Ovary (tissue), 9 donors: ENCODE measurements around the gene SLC38A11. TPM values are rescaled to one million over a fixed set of nuclear protein-coding genes. Genes with fewer than 3 reads are reported as not detected.

Experiments used
- DNase-seq, 5 donors: peaks; one replicate each; pipeline ENCODE4 v3.0.0-alpha.2; 2019 to 2020
- H3K27ac ChIP-seq, 2 donors: fragments of 200-600 bp; one replicate each; pipeline versions ENCODE4 v1.5.1 to v1.8.0; 2019 to 2022
- H3K27me3 ChIP-seq: fragments of 200-600 bp; one replicate; pipeline ENCODE4 v1.8.0; 2022
- H3K36me3 ChIP-seq: fragments of 200-600 bp; sonication (generic); one replicate; pipeline ENCODE4 v1.5.1; 2019
- H3K4me1 ChIP-seq: one replicate; pipeline ENCODE4 v1.8.1; 2013; ENCODE audit warnings: mild to moderate bottlenecking, moderate library complexity; ENCODE audit not compliant: insufficient read depth
- H3K4me3 ChIP-seq: fragments of 200-600 bp; sonication (generic); one replicate; pipeline ENCODE4 v1.5.1; 2017
- H3K9me3 ChIP-seq, 2 donors: fragments of 200-600 bp in 1 of 2; sonication (generic) in 1 of 2; one replicate each; pipeline versions ENCODE4 v1.5.1 to v1.8.1; 2013 to 2019; ENCODE audit warnings: mild to moderate bottlenecking in 1 of 2, moderate library complexity in 1 of 2
- CTCF ChIP-seq, 3 donors: fragments of 450-650 bp in 2 of 3; fragments of 200-600 bp in 1 of 3; IDR thresholded peaks; one replicate each; pipeline versions ENCODE4 v1.5.1 to v1.8.0; 2016 to 2022; ENCODE audit warnings: antibody characterized with exemption in 3 of 3, mild to moderate bottlenecking in 1 of 3
- EP300 ChIP-seq: sonication (generic); formaldehyde crosslinking; IDR thresholded peaks from one replicate; pipeline ENCODE4 v1.6.1; 2017; ENCODE audit warnings: antibody characterized with exemption
- POLR2A ChIP-seq: fragments of 450-650 bp; IDR thresholded peaks from one replicate; pipeline ENCODE4 v1.6.1; 2017; ENCODE audit warnings: antibody characterized with exemption, mild to moderate bottlenecking, moderate library complexity
- WGBS, 3 donors: extraction: QIAGEN DNeasy Blood & Tissue Kit in 1 of 3; methylation state at CpG; one replicate each; pipeline versions ENCODE4 v1.1.5 to v1.1.7; 2013 to 2017; 5-methylcytosine and 5-hydroxymethylcytosine counted together
- intact Hi-C, 4 donors: fragments of 100-400 bp; cut with DNase I; formaldehyde crosslinking; loops; one replicate each; pipeline versions ENCODE4 v1.11.0 to v1.15.1; 2022 to 2023
- polyA plus RNA-seq, 2 donors: library from polyadenylated mRNA; stranded (reverse); fragments of 200-250 nt in 1 of 2; fragments of 350-450 nt in 1 of 2; fragmentation: Illumina TruSeq in 1 of 2; extraction: RNeasy Lipid Tissue Mini Kit (QIAGEN cat#74804) in 1 of 2; gene quantifications; one replicate each; pipeline ENCODE4 v1.2.3, GENCODE V29; 2013 to 2014
- total RNA-seq, 7 donors: library from RNA; depleted of rRNA in 2 of 7; stranded (reverse); fragments of >200 nt in 2 of 7; fragmentation: NEBNext Ultra II Directional in 3 of 7; extraction: Animal tissue kit (Norgen Biotek cat#: 25700) in 3 of 7; gene quantifications; one replicate each; pipeline versions ENCODE4 v1.1.0 to v1.2.4, GENCODE V29; 2016 to 2023
- donor health status: DM: no; HTN: no; CAD: no; lungs with moderate emphysema.
- donor health status: DM: no; HTN: no; CAD: no.
- donor health status: Bipolar disorder and iron deficiency.
- donor health status: DM: yes; HTN: yes; CAD: no.
- donor health status: DM: no; HTN: no; CAD: no.
- donor health status: DM: yes; HTN: yes; CAD: no.

SLC38A11 gene
- total and polyA plus RNA-seq, 9 donors, result 0.19 to 3.0 (median 0.96) TPM; not detected in 3

- no peaks in the 10 kb centered on the region for H3K27me3 ChIP-seq
- DNase-seq, result no peak
- TF ChIP-seq POLR2A, result no peak
- no peak for TF ChIP-seq EP300
- TF ChIP-seq CTCF (IDR thresholded peaks at IDR 0.05), result no peak
- H3K36me3 ChIP-seq, result no peaks in the 10 kb centered on the region
- 36 to 60% (median 42%) methylated on average over 3 of the region's 3 CpGs for WGBS, 3 donors
- intact Hi-C loops, result no loop called here
- no peaks in the 10 kb centered on the region for H3K4me1 ChIP-seq
- no peaks in the 10 kb centered on the region for H3K9me3 ChIP-seq
- no peak overlapping the region for H3K4me3 ChIP-seq
- no peak overlapping the region for H3K27ac ChIP-seq
Observed at GRCh38 chr2:164976301-164976700, 21.0 kb upstream of the SLC38A11 start.

GRCh38 chr2:164975891-164976290, 20.6 kb upstream of the SLC38A11 start:
- 28 to 31% (median 29%) methylated on average over 1 of the region's 1 CpG for WGBS, 3 donors
- no peak overlapping the region for H3K4me3 ChIP-seq
- TF ChIP-seq CTCF (IDR thresholded peaks at IDR 0.05) (no peak), POLR2A (no peak), EP300 (no peak)
- H3K4me1 ChIP-seq, result no peaks in the 10 kb centered on the region
- H3K36me3 ChIP-seq, result no peaks in the 10 kb centered on the region
- no peak overlapping the region for H3K27ac ChIP-seq
- no peaks in the 10 kb centered on the region for H3K9me3 ChIP-seq
- DNase-seq, result no peak
- intact Hi-C loops, result no loop called here
- H3K27me3 ChIP-seq, result no peaks in the 10 kb centered on the region

- Histone ChIP-seq H3K27ac (no peak overlapping the region), H3K27me3 (no peaks in the 10 kb centered on the region), H3K36me3 (no peaks in the 10 kb centered on the region), H3K4me3 (no peak overlapping the region), H3K4me1 (no peaks in the 10 kb centered on the region), H3K9me3 (no peaks in the 10 kb centered on the region)
- no peak for DNase-seq
- TF ChIP-seq EP300, result no peak
- no peak for TF ChIP-seq POLR2A
- no peak for TF ChIP-seq CTCF (IDR thresholded peaks at IDR 0.05)
- WGBS, 3 donors, result 61 to 71% (median 64%) methylated on average over 1 of the region's 1 CpG
- intact Hi-C loops, result no loop called here
Observed at GRCh38 chr2:164974221-164974620, 18.9 kb upstream of the SLC38A11 start.

- WGBS, 3 donors, result 62 to 71% (median 66%) methylated on average over 4 of the region's 4 CpGs
- Histone ChIP-seq H3K27ac (no peak overlapping the region), H3K9me3 (no peaks in the 10 kb centered on the region), H3K4me1 (no peaks in the 10 kb centered on the region), H3K4me3 (no peak overlapping the region), H3K36me3 (no peaks in the 10 kb centered on the region), H3K27me3 (no peaks in the 10 kb centered on the region)
- TF ChIP-seq EP300 (no peak), POLR2A (no peak)
- intact Hi-C loops, result no loop called here
- DNase-seq, result no peak
Observed at GRCh38 chr2:164972216-164972615, 16.9 kb upstream of the SLC38A11 start.

- WGBS, 3 donors, result 57 to 64% (median 60%) methylated on average over 2 of the region's 2 CpGs
- TF ChIP-seq CTCF (IDR thresholded peaks at IDR 0.05) (no peak), POLR2A (no peak), EP300 (no peak)
- no peak overlapping the region for H3K27ac ChIP-seq
- no peaks in the 10 kb centered on the region for H3K9me3 ChIP-seq
- H3K4me3 ChIP-seq, result no peak overlapping the region
- no peaks in the 10 kb centered on the region for H3K36me3 ChIP-seq
- DNase-seq, result no peak
- no peaks in the 10 kb centered on the region for H3K27me3 ChIP-seq
- intact Hi-C loops, result no loop called here
- H3K4me1 ChIP-seq, result no peaks in the 10 kb centered on the region
Observed at GRCh38 chr2:164969909-164970690, 14.8 kb upstream of the SLC38A11 start.
